GM12891 (cell line): Measurements from ENCODE around the gene BANK1.

Experiments used
- POLR2A ChIP-seq: IDR thresholded peaks from 2 replicates; pipeline ENCODE4 v1.6.1; 2011; ENCODE audit warnings: low read depth, low read length, control low read depth
- POLR2AphosphoS5 ChIP-seq: IDR thresholded peaks from 2 replicates; pipeline ENCODE4 v1.6.1; 2011; ENCODE audit warnings: low read depth, low read length, control low read depth
- TAF1 ChIP-seq: IDR thresholded peaks from 2 replicates; pipeline ENCODE4 v1.6.1; 2011; ENCODE audit warnings: low read depth, low read length, control low read depth

DNA sequence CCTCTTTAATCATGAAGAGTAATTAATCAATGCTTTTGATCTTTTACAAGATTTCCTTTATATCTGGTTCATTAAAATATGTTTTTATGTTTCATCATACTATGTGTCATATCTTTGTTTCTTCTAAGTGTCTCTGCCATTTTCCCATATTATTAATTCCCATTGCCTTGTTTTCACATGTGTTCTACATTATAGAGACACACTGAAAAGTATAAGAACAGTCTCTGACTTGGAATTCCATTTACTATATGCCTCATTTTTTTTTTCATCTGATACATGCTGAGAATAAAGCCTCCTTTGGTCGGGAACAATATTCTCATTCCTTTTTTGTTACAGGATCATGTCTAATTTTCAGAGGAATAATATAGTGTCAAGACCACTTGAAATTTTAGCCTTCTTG, 4.3 kb downstream of the BANK1 start:
- TF ChIP-seq TAF1, result no peak
- no peak for TF ChIP-seq POLR2AphosphoS5
- no peak for TF ChIP-seq POLR2A
